WTC11 (cell line): ENCODE measurements around the gene STXBP5. TPM values are rescaled to one million over a fixed set of nuclear protein-coding genes. Genes with fewer than 3 reads are reported as not detected.

Experiments used
- ATAC-seq: fragments of 200-7000 bp; cut with Tn5 transposase; 2 replicates; pipeline ENCODE4 v1.10.0; 2021; ENCODE audit warnings: mild to moderate bottlenecking, moderate library complexity
- CTCF ChIA-PET: fragments of 300-600 bp; sonication (Branson Sonifier 250); formaldehyde crosslinking; loops from one replicate; lab custom pipeline; 2021; ENCODE audit warnings: antibody characterized with exemption; lab: Charles Lee
- POLR2A ChIA-PET: fragments of 350-600 bp; sonication (Branson Sonifier 250); formaldehyde crosslinking; loops from one replicate; lab custom pipeline; 2021; ENCODE audit warnings: antibody characterized with exemption; lab: Charles Lee
- DNase-seq: peaks from one replicate; pipeline ENCODE4 v3.0.0; 2021; ENCODE audit warnings: low spot score
- H3K27ac Mint-ChIP-seq: 2 replicates; pipeline ENCODE4 v1.8.0; 2021; ENCODE audit warnings: mixed read lengths
- H3K27me3 Mint-ChIP-seq: 2 replicates; pipeline ENCODE4 v1.8.0; 2021; ENCODE audit warnings: low read depth, mild to moderate bottlenecking, moderate library complexity, mixed read lengths
- H3K36me3 Mint-ChIP-seq: 2 replicates; pipeline ENCODE4 v1.8.0; 2021; ENCODE audit warnings: mixed read lengths
- H3K4me1 Mint-ChIP-seq: 2 replicates; pipeline ENCODE4 v1.8.0; 2022; ENCODE audit warnings: mixed read lengths
- H3K4me3 Mint-ChIP-seq: 2 replicates; pipeline ENCODE4 v1.8.0; 2021; ENCODE audit warnings: mild to moderate bottlenecking, moderate library complexity, mixed read lengths
- H3K9me3 Mint-ChIP-seq: 2 replicates; pipeline ENCODE4 v1.8.0; 2021; ENCODE audit warnings: mixed read lengths
- AR ChIP-seq: fragments of 250-450 bp; sonication (Bioruptor Pico); IDR thresholded peaks from 2 replicates; pipeline ENCODE4 v1.9.0; 2021; ENCODE audit warnings: mild to moderate bottlenecking
- CREB1 ChIP-seq: sonication (generic); formaldehyde crosslinking; IDR thresholded peaks from 2 replicates; pipeline ENCODE4 v1.8.0; 2023; ENCODE audit warnings: mild to moderate bottlenecking, missing genetic modification reagents
- ETV6 ChIP-seq: sonication (generic); formaldehyde crosslinking; IDR thresholded peaks from 2 replicates; pipeline ENCODE4 v1.8.1; 2022; ENCODE audit warnings: mild to moderate bottlenecking, missing genetic modification reagents
- FOXJ3 ChIP-seq: sonication (generic); formaldehyde crosslinking; IDR thresholded peaks from 2 replicates; pipeline ENCODE4 v1.9.0; 2021; ENCODE audit warnings: missing genetic modification reagents, mild to moderate bottlenecking, borderline replicate concordance
- GABPB1 ChIP-seq: sonication (generic); formaldehyde crosslinking; IDR thresholded peaks from 2 replicates; pipeline ENCODE4 v1.8.1; 2023; ENCODE audit warnings: mild to moderate bottlenecking, missing genetic modification reagents
- IRF2 ChIP-seq: sonication (generic); formaldehyde crosslinking; IDR thresholded peaks from 2 replicates; pipeline ENCODE4 v1.8.0; 2022; ENCODE audit warnings: low read depth, missing genetic modification reagents, borderline replicate concordance
- JAZF1 ChIP-seq: fragments of 250-450 bp; sonication (Bioruptor Pico); IDR thresholded peaks from 2 replicates; pipeline ENCODE4 v1.9.0; 2021; ENCODE audit warnings: moderate library complexity, mild to moderate bottlenecking, inconsistent platforms
- MAX ChIP-seq: sonication (generic); formaldehyde crosslinking; IDR thresholded peaks from 2 replicates; pipeline ENCODE4 v1.8.0; 2022; ENCODE audit warnings: mild to moderate bottlenecking, missing genetic modification reagents
- MXD4 ChIP-seq: fragments of 250-450 bp; sonication (Bioruptor Pico); IDR thresholded peaks from 2 replicates; pipeline ENCODE4 v1.8.0; 2021; ENCODE audit warnings: mild to moderate bottlenecking, moderate library complexity, borderline replicate concordance
- MYBL2 ChIP-seq: sonication (generic); formaldehyde crosslinking; IDR thresholded peaks from 2 replicates; pipeline ENCODE4 v1.8.1; 2023; ENCODE audit warnings: mild to moderate bottlenecking, moderate library complexity, missing genetic modification reagents
- NFE2L1 ChIP-seq: sonication (generic); formaldehyde crosslinking; IDR thresholded peaks from 2 replicates; pipeline ENCODE4 v1.8.1; 2023; ENCODE audit warnings: missing genetic modification reagents
- NFYB ChIP-seq: sonication (generic); formaldehyde crosslinking; conservative IDR thresholded peaks from 2 replicates; pipeline ENCODE4 v1.8.0; 2022; ENCODE audit warnings: low read depth, missing genetic modification reagents
- OVOL2 ChIP-seq: fragments of 250-450 bp; sonication (Bioruptor Pico); IDR thresholded peaks from 2 replicates; pipeline ENCODE4 v1.9.0; 2021; ENCODE audit warnings: mild to moderate bottlenecking, borderline replicate concordance
- PRDM15 ChIP-seq: sonication (generic); formaldehyde crosslinking; IDR thresholded peaks from 2 replicates; pipeline ENCODE4 v1.8.0; 2022; ENCODE audit warnings: missing genetic modification reagents
- SMAD4 ChIP-seq: sonication (generic); formaldehyde crosslinking; IDR thresholded peaks from 2 replicates; pipeline ENCODE4 v1.8.0; 2022; ENCODE audit warnings: mild to moderate bottlenecking, missing genetic modification reagents
- ZNF121 ChIP-seq: sonication (generic); formaldehyde crosslinking; IDR thresholded peaks from 2 replicates; pipeline ENCODE4 v1.8.0; 2023; ENCODE audit warnings: missing genetic modification reagents
- ZNF138 ChIP-seq: sonication (generic); formaldehyde crosslinking; conservative IDR thresholded peaks from 2 replicates; pipeline ENCODE4 v1.8.1; 2022; ENCODE audit warnings: mild to moderate bottlenecking, moderate library complexity, missing genetic modification reagents
- ZNF219 ChIP-seq: sonication (generic); formaldehyde crosslinking; IDR thresholded peaks from 2 replicates; pipeline ENCODE4 v1.8.0; 2023; ENCODE audit warnings: missing genetic modification reagents, mild to moderate bottlenecking, borderline replicate concordance
- ZNF232 ChIP-seq: sonication (generic); formaldehyde crosslinking; IDR thresholded peaks from 2 replicates; pipeline ENCODE4 v1.8.0; 2022; ENCODE audit warnings: mild to moderate bottlenecking, missing genetic modification reagents
- ZNF396 ChIP-seq: fragments of 250-450 bp; sonication (Bioruptor Pico); IDR thresholded peaks from 2 replicates; pipeline ENCODE4 v1.8.0; 2021; ENCODE audit warnings: mild to moderate bottlenecking, moderate library complexity, borderline replicate concordance
- ZNF423 ChIP-seq: fragments of 250-450 bp; sonication (Bioruptor Pico); IDR thresholded peaks from 2 replicates; pipeline ENCODE4 v2.1.2; 2022; ENCODE audit warnings: mild to moderate bottlenecking, moderate library complexity
- total RNA-seq: library from RNA; stranded (reverse); gene quantifications from 3 replicates; pipeline ENCODE4 v1.2.3, GENCODE V29; 2021
- TF ChIP-seq, protein P1 (sequence below): sonication (generic); formaldehyde crosslinking; IDR thresholded peaks from 2 replicates; pipeline ENCODE4 v1.8.0; 2023; ENCODE audit warnings: missing genetic modification reagents, mild to moderate bottlenecking, borderline replicate concordance
- TF ChIP-seq, protein P2 (sequence below): sonication (generic); formaldehyde crosslinking; IDR thresholded peaks from 2 replicates; pipeline ENCODE4 v1.8.0; 2022; ENCODE audit warnings: mild to moderate bottlenecking, missing genetic modification reagents
- TF ChIP-seq, protein P3 (sequence below): sonication (generic); formaldehyde crosslinking; IDR thresholded peaks from 2 replicates; pipeline ENCODE4 v1.8.1; 2023; ENCODE audit warnings: mild to moderate bottlenecking, missing genetic modification reagents, moderate library complexity

STXBP5 gene
- total RNA-seq, 1 experiment from 2014 or later, result 13.2 TPM

DNA sequence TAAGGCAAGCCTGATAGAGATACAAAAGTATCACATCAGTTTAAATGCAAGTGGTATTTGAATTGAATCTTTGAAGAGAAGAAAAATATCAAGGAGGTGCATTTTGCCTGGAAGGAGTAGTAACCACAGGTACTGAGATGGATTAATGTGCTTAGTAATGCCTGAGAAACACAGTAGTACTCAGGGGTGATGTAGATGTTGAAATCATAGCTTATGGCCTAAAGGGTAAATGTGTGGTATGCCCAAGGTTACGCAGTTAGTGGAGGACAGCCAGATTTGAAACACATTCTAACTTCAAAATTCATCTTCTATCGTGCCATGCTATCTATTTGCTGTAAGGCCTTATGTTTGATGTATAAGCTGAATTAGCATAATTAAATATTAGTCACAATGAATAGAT is 55.9 kb downstream of the STXBP5 start:
- Mint-ChIP-seq H3K27me3 (no peaks in the 10 kb centered on the region), H3K4me1 (no peaks in the 10 kb centered on the region), H3K9me3 (no peaks in the 10 kb centered on the region), H3K4me3 (no peak overlapping the region), H3K36me3 (peaks cover 2% of the 10 kb centered on the region), H3K27ac (no peak overlapping the region)
- ChIA-PET POLR2A (no interaction called here), CTCF (no interaction called here)
- no peak for ATAC-seq
- TF ChIP-seq ZNF138 (CRISPR knock-in tag) (no peak), PRDM15 (CRISPR knock-in tag) (no peak), CREB1 (CRISPR knock-in tag) (no peak), OVOL2 (no peak), GABPB1 (CRISPR knock-in tag) (no peak), ETV6 (CRISPR knock-in tag) (no peak), ZNF232 (CRISPR knock-in tag) (no peak), IRF2 (CRISPR knock-in tag) (no peak), ZNF396 (no peak), FOXJ3 (CRISPR knock-in tag) (no peak), MXD4 (no peak), SMAD4 (CRISPR knock-in tag) (no peak), NFE2L1 (CRISPR knock-in tag) (no peak), ZNF219 (CRISPR knock-in tag) (no peak), ZNF423 (CRISPR knock-in tag) (no peak)
- TF ChIP-seq, protein P1, sequence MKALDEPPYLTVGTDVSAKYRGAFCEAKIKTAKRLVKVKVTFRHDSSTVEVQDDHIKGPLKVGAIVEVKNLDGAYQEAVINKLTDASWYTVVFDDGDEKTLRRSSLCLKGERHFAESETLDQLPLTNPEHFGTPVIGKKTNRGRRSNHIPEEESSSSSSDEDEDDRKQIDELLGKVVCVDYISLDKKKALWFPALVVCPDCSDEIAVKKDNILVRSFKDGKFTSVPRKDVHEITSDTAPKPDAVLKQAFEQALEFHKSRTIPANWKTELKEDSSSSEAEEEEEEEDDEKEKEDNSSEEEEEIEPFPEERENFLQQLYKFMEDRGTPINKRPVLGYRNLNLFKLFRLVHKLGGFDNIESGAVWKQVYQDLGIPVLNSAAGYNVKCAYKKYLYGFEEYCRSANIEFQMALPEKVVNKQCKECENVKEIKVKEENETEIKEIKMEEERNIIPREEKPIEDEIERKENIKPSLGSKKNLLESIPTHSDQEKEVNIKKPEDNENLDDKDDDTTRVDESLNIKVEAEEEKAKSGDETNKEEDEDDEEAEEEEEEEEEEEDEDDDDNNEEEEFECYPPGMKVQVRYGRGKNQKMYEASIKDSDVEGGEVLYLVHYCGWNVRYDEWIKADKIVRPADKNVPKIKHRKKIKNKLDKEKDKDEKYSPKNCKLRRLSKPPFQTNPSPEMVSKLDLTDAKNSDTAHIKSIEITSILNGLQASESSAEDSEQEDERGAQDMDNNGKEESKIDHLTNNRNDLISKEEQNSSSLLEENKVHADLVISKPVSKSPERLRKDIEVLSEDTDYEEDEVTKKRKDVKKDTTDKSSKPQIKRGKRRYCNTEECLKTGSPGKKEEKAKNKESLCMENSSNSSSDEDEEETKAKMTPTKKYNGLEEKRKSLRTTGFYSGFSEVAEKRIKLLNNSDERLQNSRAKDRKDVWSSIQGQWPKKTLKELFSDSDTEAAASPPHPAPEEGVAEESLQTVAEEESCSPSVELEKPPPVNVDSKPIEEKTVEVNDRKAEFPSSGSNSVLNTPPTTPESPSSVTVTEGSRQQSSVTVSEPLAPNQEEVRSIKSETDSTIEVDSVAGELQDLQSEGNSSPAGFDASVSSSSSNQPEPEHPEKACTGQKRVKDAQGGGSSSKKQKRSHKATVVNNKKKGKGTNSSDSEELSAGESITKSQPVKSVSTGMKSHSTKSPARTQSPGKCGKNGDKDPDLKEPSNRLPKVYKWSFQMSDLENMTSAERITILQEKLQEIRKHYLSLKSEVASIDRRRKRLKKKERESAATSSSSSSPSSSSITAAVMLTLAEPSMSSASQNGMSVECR (CRISPR knock-in tag), result no peak
- no peak for DNase-seq

DNA sequence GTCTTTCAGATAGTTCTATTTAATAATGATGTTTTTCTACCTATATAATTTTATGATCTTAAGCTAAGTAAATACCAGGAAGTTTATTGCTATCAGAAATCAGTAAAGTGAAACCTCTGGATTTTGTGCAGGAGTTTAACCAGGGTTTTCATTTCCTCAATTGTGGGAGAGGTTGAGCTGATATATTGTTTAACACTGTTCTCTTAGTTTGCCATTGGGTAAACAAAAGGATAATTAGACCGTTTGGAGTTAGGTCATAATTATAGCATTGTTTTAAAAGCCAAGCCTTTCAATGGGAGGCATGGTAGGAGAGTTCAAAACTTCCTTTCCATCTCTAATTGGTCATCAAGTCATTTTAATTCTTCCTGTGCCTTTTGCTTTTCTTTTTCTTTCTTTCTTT is 58.7 kb downstream of the STXBP5 start:
- Mint-ChIP-seq H3K27me3 (no peaks in the 10 kb centered on the region), H3K4me3 (no peak overlapping the region), H3K27ac (no peak overlapping the region), H3K9me3 (no peaks in the 10 kb centered on the region), H3K36me3 (peaks cover 5% of the 10 kb centered on the region), H3K4me1 (no peaks in the 10 kb centered on the region)
- ChIA-PET CTCF (no interaction called here), POLR2A (no interaction called here)
- no peak for ATAC-seq
- no peak for DNase-seq
- TF ChIP-seq MAX (CRISPR knock-in tag) (no peak), MYBL2 (CRISPR knock-in tag) (no peak), AR (CRISPR knock-in tag) (no peak), ZNF423 (CRISPR knock-in tag) (no peak), NFYB (CRISPR knock-in tag) (no peak), ZNF121 (CRISPR knock-in tag) (no peak), JAZF1 (CRISPR knock-in tag) (no peak)
- TF ChIP-seq, protein P2, sequence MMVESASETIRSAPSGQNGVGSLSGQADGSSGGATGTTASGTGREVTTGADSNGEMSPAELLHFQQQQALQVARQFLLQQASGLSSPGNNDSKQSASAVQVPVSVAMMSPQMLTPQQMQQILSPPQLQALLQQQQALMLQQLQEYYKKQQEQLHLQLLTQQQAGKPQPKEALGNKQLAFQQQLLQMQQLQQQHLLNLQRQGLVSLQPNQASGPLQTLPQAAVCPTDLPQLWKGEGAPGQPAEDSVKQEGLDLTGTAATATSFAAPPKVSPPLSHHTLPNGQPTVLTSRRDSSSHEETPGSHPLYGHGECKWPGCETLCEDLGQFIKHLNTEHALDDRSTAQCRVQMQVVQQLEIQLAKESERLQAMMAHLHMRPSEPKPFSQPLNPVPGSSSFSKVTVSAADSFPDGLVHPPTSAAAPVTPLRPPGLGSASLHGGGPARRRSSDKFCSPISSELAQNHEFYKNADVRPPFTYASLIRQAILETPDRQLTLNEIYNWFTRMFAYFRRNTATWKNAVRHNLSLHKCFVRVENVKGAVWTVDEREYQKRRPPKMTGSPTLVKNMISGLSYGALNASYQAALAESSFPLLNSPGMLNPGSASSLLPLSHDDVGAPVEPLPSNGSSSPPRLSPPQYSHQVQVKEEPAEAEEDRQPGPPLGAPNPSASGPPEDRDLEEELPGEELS (CRISPR knock-in tag), result no peak
- TF ChIP-seq, protein P3, sequence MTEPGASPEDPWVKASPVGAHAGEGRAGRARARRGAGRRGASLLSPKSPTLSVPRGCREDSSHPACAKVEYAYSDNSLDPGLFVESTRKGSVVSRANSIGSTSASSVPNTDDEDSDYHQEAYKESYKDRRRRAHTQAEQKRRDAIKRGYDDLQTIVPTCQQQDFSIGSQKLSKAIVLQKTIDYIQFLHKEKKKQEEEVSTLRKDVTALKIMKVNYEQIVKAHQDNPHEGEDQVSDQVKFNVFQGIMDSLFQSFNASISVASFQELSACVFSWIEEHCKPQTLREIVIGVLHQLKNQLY, result no peak
